Lung microvascular endothelial cell (primary cell): ENCODE data around the gene KXD1. TPM values are rescaled to one million over a fixed set of nuclear protein-coding genes. Genes with fewer than 3 reads are reported as not detected.
"Not testable (repeated sequence)": the region's sequence is repeated elsewhere in the genome, so short reads cannot be mapped to it uniquely, and the experiment has no call there.

Source experiments
- DNase-seq, 2 donors: peaks; one replicate each; pipeline versions ENCODE4 v3.0.0 to v3.0.0-alpha.2; 2010; ENCODE audit warnings: low read depth in 2 of 2
- total RNA-seq: library from RNA; depleted of rRNA; stranded (reverse); fragments of >200 nt; gene quantifications from 2 replicates; pipeline ENCODE4 v1.2.1, GENCODE V29; 2014

KXD1 gene
- total RNA-seq, 1 donor from 2014 or later, result 39.5 TPM

DNA sequence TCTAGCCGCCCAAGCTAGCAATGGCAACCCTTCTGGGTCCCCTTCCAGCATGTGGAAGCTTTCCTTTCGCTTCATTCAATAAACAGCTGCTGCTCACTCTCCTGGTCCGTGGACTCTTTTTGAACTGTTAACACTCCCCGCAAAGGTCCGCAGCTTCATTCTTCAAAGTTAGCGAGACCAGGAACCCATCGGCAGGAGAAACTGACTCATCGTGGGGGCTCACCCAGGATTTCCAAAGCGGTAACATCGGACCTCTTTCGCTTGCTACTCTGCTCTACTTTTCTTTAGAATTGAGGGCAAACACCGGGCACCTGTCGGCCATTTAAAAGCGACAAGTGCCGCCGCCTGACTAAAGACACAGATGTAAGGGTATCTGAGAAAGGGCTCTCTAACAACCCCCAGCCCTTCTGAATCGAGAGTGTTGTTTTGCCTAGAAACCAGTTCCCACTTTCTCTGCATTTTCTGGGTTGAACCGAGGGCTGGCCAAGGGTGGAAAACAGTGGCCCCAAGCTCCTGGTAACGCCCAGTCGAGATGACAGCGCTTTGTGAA, 19.8 kb downstream of the KXD1 start:
- no peak for DNase-seq

DNA sequence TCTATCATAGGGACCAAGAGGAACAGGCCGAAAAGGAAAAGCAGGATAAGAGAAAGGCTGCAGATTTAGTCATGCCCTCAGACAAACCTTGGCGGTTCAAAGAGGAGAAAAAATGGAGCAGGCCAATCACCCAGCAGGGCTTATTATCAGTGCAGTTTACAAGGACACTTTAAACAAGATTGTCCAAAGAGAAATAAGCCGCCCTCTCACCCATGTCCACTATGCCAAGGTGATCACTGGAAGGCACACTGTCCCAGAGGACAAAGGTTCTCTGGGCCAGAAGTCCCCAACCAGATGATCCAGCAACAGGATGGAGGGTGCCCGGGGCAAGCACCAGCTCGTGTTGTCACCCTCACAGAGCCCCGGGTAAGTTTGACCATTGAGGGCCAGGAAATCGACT, 22.6 kb downstream of the KXD1 start:
- no peak for DNase-seq

DNA sequence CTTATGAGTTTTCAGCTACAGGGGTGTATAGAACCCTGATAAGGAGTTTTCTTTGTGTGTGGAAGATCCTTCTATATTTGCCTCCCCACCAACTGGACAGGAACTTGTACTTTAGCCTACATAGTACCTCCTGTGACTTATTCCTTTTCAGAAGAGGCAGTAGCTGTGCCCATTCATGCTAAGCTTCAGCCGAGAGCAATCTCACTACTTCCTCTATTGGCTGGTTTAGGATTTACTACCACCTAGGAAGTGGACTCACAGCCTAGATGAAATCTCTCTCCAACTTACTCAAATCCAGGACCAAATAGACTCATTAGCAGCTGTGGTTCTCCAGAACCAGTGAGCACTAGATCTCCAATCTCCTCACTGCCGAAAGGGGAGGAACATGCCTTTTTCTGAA, 28.6 kb downstream of the KXD1 start:
- no peak for DNase-seq

DNA sequence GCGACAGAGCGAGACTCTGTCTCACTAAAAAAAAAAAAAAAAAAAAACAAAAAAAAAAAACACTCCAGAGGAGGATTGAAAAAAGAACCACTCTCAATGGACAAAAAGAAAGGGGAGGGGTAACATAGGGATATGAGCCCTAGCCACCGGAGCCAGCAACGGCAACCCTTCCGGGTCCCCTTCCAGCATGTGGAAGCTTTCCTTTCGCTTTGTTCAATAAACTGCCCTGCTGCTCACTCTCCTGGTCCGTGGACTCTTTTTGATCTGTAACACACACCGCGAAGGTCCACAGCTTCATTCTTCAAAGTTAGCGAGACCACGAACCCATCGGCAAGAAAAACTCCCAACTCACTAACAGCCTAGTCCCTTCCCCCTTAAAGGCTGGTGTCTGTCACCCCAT, 29.9 kb downstream of the KXD1 start:
- DNase-seq, result no peak

DNA sequence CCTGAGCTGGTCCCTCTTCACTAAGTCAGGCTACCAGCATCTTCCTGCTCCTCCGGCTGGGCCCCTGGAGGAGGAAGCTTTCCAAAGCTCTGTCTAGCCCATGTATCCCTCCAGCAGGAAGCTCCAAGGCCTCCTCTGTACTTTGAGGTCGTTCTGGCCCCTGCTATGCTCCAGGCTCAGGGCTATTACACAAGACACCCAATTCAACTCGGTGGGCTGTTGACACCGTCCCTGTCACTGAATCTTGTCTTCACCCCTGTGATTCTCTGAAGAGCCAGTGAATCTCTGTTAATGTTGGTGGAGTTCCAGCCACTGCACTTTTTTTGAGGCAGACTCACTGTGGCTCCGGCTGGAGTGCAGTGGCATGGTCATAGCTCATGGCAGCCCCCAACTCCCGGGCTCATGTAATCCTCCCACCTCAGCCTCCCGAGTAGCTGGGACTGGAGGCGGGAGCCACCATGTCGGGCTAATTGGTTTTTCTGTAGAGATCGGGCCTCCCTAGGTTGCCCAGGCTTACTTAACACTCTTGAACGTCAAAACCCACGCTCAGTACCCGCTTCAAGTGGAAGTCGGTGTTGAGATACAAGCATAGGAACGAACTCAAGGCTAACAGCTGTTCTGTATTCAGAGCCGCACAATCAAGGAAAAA, 30.4 kb downstream of the KXD1 start:
- DNase-seq, result no peak

DNA sequence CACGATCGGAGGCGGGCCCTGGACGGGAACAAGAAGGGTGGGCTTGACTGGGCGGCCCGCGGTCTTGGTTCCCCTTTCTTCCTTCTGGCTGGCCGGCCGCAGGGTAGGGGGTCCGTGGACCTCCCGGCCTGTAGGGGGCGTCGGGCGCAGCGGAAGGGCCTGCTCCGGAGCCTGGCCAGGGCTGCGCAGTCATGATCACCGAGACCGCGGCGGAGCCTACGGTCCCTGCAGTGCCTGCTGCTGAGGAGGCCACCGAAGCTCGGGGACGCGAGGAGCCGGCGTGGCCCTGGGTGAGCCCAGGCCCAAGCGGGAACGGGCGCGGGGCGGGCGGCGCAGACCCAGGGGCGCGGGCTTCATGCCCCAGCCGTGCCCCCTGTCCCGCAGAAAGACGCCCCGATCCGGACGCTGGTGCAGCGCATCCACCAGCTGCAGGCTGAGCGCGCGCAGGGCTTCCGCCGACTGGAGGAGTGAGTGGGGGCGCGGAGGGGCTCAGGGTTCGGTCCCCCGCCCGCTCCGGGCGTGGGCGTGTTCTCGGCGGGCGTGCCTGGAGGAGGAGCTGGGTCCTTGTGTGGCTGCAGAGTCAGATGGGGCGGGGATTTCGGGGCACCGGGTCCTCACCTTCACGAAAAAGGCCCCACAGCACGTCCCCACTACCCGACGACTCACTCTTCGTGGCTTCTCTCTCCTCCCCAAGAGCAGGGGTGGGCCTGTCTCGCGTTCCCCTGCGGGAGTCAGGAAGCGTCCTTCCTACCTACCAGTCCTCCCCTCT, 31.1 kb downstream of the KXD1 start, which contains the start of gene REX1BD:
Gene REX1BD (plus strand): TSS at position 188 of the 769 bp plus-strand sequence. CDS start 4 bp downstream, at position 192.
- DNase-seq, result peak; percentile 82 to 88

DNA sequence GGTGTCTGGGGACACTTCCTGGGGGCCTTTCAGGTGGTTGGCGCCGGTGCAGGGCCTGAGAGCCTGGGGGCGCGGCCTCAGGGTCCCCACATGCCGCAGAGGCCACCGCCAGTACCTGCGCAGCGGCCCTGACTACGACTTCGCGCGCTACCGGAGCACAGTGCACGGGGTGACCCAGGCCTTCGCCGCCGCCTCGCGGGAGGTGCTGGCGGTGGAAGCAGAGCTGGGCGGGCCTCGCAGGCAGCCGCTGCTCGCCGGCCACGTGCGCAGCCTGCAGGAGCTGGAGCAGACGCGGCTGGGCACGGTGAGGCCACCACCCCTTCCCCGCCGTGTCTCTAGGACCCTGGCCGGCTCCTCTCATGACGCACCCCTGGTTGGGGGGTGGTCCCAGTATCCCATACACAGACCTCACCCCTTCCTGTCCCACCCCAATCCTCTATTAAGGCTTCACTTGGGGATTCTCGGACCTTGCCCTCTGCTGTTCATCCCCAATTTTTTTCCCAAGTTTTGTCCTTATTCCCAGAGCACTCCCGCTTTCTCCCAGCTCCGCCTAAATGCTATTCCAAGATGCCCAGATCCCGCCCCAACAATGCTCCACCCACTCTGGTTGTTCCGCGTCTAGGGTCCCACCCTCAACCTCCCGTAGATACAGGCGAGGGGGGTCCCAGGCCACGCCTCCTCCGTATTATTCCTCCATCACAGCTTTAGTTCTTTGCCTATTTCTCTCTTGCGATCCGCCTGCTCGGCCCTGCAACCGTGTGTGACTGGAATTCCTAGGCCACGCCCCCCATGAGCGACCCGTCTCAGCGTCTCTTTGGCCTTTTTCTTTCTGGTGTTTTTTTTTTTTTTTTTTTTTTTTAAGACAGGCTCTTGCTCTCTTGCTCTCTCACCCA, 32.0 kb downstream of the KXD1 start:
- DNase-seq, result peak; percentile 77 to 80

DNA sequence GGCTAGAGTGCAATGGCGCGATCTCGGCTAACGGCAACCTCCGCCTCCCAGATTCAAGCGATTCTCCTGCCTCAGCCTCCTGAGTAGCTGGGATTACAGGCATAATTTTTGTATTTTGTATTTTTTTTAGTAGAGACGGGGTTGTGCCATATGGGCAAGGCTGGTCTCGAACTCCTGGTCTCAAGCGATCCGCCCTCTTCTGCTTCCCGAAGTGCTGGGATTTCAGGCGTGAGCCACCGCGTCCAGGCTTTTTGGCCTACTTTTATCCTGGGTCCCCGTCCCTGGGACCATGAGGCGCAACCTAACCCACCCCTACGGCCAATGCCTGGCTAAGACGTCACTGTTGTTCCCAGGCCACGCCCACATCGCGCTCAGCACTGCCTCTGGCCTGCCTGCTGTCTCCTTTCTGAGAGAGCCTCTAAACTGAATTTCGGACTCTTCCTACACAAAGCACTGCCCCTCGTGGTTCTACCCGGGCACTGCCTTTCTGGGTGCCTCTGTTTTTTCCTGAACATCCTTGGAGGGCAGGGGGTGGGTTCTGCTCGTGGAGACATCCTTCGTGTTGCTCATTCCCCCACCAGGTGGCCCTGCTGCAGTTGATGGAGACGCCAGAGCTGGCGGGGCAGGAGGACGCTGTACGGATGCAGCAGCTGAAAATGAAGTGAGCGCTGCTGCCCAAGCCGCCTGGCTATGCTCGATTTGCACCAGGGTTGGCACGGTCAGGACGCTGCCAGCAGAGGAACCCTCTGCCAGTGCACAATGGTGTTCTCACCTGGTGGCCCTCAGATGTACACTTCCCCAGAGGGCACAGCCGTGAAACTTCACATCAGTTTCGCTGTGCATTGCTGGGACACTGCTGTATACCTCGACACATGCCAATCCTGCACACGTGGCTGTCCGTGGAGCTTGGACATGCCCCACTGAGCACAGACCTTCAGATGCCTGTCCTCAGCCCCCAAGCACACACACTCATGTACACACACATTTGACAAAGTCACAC, 32.9 kb downstream of the KXD1 start:
- peak in 1 of 2 donors; percentile 24 for DNase-seq

DNA sequence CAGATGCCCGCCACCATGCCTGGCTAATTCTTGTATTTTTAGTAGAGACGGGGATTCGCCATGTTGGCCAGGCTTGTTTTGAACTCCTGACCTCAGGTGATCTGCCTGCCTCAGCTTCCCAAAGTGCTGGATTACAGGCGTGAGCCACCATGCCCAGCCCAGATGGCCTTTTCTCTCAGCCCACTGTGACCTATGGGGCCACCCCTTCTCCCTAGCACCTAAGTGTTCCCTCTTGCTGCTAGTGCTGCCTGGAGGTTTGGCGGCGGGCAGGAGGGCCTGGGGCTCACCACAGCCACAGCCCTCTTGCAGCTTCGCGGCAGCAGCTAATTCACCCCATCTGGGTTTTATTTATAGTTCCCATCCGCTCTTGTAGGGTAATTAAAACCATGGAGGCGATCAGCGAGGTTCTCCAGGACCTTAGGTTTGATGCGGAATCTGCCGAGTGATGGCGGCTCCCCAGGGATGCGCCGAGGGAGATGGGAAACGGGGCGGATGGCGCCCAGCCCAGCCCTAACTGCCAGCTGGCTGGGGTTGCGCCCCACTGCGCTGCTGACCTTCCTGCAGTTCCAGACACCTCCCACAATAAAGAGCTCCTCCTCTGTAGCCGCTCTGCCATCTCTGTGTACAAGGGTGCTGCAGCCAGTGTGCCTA, 34.2 kb downstream of the KXD1 start:
- no peak for DNase-seq

DNA sequence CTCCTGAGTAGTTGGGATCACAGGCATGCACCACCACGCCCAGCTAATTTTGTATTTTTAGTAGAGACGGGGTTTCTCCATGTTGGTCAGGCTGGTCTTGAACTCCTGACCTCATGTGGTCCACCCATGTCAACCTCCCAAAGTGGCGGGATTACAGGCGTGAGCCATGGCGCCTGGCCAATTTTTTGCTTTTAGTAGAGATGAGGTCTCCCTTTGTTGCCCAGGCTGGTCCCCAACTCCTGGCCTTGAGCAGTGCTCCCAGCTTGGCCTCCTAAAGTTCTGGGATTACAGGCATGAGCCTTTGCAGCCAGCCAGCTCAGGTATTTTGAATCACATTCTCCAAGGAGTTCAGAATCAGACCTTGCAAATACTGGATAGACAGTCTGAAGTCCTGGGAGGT, 35.1 kb downstream of the KXD1 start:
- DNase-seq, result not testable (repeated sequence)

DNA sequence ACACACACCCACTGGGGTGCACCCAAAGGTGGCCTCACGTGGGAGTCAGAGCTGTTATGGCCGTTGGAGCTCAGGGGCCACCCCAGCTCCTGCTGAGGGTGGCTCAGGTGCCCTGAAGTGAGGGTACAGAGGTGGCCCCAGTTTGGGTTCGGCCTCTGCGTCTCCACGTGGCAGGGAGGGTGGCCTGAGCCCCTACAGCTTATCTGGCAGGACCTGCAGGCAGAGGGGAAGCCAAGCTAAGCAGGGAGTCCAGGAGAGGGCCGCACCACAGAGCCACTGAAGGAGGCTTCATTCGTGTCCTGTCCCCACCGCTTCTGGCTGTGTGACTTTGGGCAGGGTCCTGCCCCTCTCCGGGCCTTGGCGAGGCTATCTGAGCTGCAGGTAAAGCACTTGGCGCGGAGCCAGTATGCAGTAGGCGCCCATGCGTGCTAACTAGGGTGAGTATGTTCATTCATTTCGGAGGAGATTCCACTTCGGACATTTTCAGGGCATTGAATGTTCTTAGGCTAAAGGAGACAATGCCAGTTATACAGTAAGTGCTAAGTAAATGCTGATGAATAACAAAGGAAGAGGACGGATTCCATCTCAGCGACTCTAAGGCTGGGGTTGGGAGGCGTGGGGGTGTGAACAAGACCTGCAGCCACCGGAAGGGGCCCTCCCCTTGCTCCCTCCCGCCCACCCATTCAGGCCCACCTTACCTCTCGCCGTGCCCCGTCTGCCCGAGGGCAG, 35.9 kb downstream of the KXD1 start:
- no peak for DNase-seq

DNA sequence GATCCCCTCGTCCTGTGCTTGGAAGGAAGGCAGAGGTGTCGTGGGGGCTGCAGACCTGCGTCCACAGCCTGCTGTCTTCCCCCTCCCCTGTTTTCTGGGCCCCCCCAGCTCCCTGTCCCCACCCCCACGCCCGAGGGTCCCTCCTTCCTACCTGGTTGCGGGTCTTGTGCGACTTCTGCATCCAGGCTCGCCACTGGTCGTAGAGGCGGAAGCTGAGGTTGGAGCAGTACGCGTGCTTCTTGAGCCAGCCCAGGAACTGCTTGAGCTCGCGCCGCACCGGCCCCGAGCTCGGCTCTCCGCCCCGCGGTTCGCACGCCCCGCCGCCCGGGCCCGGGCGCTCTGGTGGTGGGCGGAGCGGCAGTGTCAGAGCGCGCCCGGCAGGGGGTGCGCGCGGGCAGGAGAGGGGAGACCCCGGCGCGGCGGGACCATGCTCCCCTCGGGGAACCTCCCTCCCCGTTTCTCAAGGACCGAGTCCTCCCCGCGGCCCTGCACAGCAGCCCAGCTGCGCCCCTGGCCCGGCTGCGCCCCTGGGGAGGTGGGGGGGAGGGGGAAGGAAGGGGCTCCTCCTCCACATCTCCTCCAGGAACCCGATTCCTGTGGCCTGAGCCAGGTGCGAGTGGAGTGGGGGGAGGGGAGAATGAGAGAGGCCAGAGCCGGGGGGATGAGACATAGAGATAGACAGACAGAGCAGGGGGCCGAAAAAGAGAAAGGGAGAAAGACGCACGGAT, 36.6 kb downstream of the KXD1 start:
- DNase-seq, result peak; percentile 67 to 80

DNA sequence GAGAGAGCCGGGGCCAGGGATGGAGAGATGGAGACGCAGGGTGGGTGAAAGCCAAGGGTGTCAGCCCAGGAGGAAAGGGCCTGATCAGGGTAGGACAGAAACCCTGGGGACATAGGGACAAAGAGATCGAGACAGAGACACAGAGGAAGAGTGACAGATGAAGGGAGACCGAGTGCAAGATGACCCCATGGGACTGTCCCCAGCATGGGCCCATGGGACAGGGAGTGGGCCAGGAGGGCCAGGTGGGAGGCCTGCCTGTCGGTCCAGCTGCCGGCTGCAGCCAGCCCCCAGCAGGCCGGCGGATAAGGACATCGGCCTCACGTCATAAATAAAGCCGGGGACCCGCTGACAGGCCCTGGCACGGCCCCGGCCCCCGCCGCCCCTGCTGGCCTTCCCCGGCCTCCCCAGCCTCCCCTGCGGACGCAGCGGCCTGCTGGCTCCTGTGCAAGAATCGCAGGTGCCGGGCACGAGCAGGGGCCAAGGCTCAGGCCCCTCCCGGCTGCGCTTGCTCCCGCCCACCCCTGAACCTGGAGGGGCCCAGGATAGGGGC, 37.2 kb downstream of the KXD1 start:
- DNase-seq, result no peak

DNA sequence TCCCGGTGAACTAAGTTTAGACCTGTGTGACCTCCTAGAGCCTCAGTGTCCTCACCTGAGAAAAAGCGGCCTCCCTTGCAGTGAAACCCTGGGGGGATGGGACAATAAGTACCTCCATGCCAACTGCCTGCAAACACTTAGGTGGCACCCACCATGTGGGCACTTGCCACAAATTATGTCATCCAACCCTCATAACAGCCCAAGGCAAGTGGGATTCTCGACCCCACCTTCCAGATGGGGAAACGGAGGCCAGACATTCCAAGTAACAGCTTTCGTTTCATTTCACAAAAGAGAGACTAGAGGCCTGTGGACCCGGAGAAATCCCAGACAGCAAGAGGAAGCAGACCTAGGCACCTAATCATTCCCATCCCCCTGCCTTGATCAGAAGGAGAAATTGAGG, 37.8 kb downstream of the KXD1 start:
- DNase-seq, result no peak

DNA sequence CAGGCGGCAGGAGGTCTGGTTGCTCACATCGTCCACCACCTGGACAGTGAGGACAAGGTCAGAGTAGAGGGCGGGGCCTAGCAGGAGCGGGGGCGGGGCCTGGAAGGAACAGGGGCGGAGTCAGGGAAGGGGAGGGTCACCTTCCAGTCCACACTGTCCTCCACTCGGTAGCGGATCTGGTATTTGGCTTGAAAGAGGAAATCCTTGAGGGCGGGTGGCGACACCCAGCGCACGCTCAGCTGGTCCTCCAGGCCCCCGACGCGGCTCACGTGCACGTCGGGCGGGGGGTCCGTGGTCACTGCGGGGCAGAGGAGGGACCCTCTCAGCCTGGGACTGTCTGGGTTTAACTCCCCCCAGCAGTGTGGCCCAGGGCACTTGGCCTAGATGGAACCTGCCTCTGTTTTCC, 39.1 kb downstream of the KXD1 start:
- peak; percentile 33 to 63 for DNase-seq

DNA sequence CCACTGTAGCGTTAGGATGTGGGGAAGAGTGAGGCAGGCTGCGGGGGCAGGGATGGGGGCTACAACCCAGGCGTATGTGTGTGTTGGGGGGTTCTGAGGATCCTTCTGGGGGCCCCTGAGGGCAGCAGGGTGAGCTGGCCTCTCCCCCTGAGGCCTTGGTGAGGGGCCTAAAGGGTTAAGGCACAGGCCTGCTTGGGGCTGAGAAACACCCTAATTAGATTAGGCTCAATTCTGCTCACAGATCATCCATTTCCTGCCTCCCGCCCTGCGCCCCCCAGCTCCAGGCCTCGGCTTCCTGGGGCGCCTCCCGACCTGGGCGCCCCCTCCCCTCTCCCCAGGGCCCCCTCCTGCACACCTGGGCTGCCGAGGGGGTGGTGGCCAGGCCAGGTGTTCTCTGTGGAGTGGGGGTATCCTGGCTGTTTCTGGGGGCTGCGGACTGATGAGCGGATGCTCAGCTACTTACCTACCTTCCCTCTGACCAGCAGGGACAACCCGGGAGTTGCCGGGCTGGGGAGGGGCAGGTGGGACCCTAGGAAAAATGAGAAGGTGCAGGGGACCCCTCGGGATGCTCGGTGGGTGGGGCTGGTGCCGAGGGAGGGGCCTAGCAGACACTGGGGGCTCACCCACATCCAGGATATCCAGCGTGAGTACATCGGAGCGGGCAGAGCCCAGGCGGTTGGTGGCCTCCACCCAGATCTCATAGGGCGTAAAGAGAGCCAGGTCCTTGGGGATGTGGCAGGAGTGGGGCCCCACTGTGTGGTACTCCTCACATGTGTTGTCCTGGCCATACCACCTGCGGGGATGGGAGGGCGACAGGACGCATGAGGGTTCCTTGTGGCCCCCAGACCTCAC, 40.4 kb downstream of the KXD1 start:
- no peak for DNase-seq

DNA sequence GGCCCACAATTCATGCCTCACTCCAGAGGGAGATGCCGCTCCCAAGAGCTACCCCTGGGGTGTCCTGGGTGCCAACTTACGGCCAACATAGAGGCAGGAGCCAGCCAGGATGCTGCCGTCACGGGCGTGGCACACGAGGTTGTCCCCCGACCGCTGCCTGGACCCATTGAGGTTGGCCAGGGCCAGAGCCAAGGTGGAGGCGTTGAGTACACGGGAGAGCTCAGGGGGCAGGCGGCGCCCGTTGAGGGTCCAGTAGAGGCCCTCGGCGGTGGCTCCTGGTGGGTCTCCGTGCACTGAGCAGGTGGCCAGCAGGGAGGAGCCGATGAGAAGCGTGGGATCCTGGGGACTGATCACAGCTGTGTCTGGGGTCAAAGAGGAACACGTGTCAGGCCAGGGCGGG, 41.8 kb downstream of the KXD1 start:
- DNase-seq, result no peak
